Measurements from ENCODE around the gene ANO10. TPM values are rescaled to one million over a fixed set of nuclear protein-coding genes. Genes with fewer than 3 reads are reported as not detected.

Gene ANO10
- total and polyA plus RNA-seq, 10 donors, result 2.6 to 21.7 (median 16.6) TPM

- no peak for DNase-seq
- 63 to 65% (median 65%) methylated on average over 3 of the region's 3 CpGs for WGBS, 5 donors
- Histone ChIP-seq H3K4me3 (no peak overlapping the region), H3K36me3 (peaks cover 0 to 4% (median 0%) of the 10 kb centered on the region in 6 donors), H3K27me3 (replicated peaks in 1 of 7) (no peaks in the 10 kb centered on the region), H3K9me3 (peaks cover 0 to 14% (median 6%) of the 10 kb centered on the region in 8 donors), H3K27ac (no peak overlapping the region), H3K4me1 (peaks cover 0 to 6% (median 0%) of the 10 kb centered on the region in 6 donors)
- TF ChIP-seq CTCF (IDR thresholded peaks at IDR 0.05 in 8 of 11, conservative IDR thresholded peaks at IDR 0.05 in 3 of 11) (no peak), POLR2AphosphoS5 (IDR thresholded peaks at IDR 0.05) (no peak), POLR2A (IDR thresholded peaks at IDR 0.05) (no peak)
- intact Hi-C loops (cut with DNase I; ENCODE audit: low total_unique reads), result no loop called here
Observed at GRCh38 chr3:43423639-43424038, 198.2 kb downstream of the ANO10 start.

GRCh38 chr3:43423142-43423541 lies 198.7 kb downstream of the ANO10 start:
- no peak overlapping the region for H3K27ac ChIP-seq
- no peak for DNase-seq

GRCh38 chr3:43418601-43419272 lies 203.1 kb downstream of the ANO10 start:
- WGBS, 5 donors, result 82 to 91% (median 83%) methylated on average over 8 of the region's 8 CpGs
- intact Hi-C loops (cut with DNase I; ENCODE audit: low total_unique reads), result no loop called here
- H3K9me3 ChIP-seq, result no peaks in the 10 kb centered on the region
- no peak for DNase-seq
- H3K27me3 ChIP-seq (replicated peaks in 1 of 7), result no peaks in the 10 kb centered on the region
- H3K27ac ChIP-seq, result peak overlapping the region in 4 of 8 donors; percentile 5 to 56 (median 47)
- H3K36me3 ChIP-seq, result no peaks in the 10 kb centered on the region
- H3K4me1 ChIP-seq, result no peaks in the 10 kb centered on the region
- H3K4me3 ChIP-seq, result no peak overlapping the region
- peak in 1 of 3 donors; percentile 33 for TF ChIP-seq POLR2AphosphoS5 (IDR thresholded peaks at IDR 0.05)
- TF ChIP-seq CTCF (IDR thresholded peaks at IDR 0.05 in 8 of 11, conservative IDR thresholded peaks at IDR 0.05 in 3 of 11), result no peak

More at GRCh38 chr3:43423142-43423541, 198.7 kb downstream of the ANO10 start:
- intact Hi-C loops (cut with DNase I; ENCODE audit: low total_unique reads), result no loop called here
- Histone ChIP-seq H3K4me1 (peaks cover 0 to 6% (median 0%) of the 10 kb centered on the region in 6 donors), H3K27me3 (replicated peaks in 1 of 7) (no peaks in the 10 kb centered on the region), H3K4me3 (no peak overlapping the region), H3K36me3 (peaks cover 0 to 4% (median 0%) of the 10 kb centered on the region in 6 donors), H3K9me3 (peaks cover 0 to 14% (median 6%) of the 10 kb centered on the region in 8 donors)
- 77 to 90% (median 88%) methylated on average over 3 of the region's 3 CpGs for WGBS, 5 donors
- no peak for TF ChIP-seq POLR2AphosphoS5 (IDR thresholded peaks at IDR 0.05)
- no peak for TF ChIP-seq CTCF (IDR thresholded peaks at IDR 0.05 in 8 of 11, conservative IDR thresholded peaks at IDR 0.05 in 3 of 11)
- TF ChIP-seq POLR2A (IDR thresholded peaks at IDR 0.05), result no peak

GRCh38 chr3:43417133-43417532 lies 204.7 kb downstream of the ANO10 start:
- Histone ChIP-seq H3K4me1 (peaks cover 0 to 8% (median 0%) of the 10 kb centered on the region in 6 donors), H3K27me3 (replicated peaks in 1 of 7) (no peaks in the 10 kb centered on the region), H3K4me3 (no peak overlapping the region), H3K9me3 (no peaks in the 10 kb centered on the region), H3K27ac (no peak overlapping the region), H3K36me3 (no peaks in the 10 kb centered on the region)
- intact Hi-C loops (cut with DNase I; ENCODE audit: low total_unique reads), result no loop called here
- WGBS, 5 donors, result 87 to 92% (median 88%) methylated on average over 11 of the region's 11 CpGs
- TF ChIP-seq CTCF (IDR thresholded peaks at IDR 0.05 in 8 of 11, conservative IDR thresholded peaks at IDR 0.05 in 3 of 11), result no peak
- TF ChIP-seq POLR2A (IDR thresholded peaks at IDR 0.05), result no peak
- no peak for TF ChIP-seq POLR2AphosphoS5 (IDR thresholded peaks at IDR 0.05)
- DNase-seq, result no peak

Measured in spleen (tissue), 11 donors.